Neural cell (in vitro differentiated cells): ENCODE data around the gene XBP1. TPM values are rescaled to one million over a fixed set of nuclear protein-coding genes. Genes with fewer than 3 reads are reported as not detected.

Source experiments
- H2AFZ ChIP-seq: fragments of 200-600, 300-800 bp; sonication (generic), shearing (Covaris generic); 2 replicates; pipeline ENCODE4 v1.6.0; 2014; ENCODE audit warnings: low read depth, mild to moderate bottlenecking, antibody characterized with exemption, low read length, moderate library complexity
- H3F3A ChIP-seq: fragments of 200-600 bp; shearing (Covaris generic); 2 replicates; pipeline ENCODE4 v1.6.1; 2016; ENCODE audit warnings: mild to moderate bottlenecking, moderate library complexity, mixed read lengths, antibody characterized with exemption, low read length; ENCODE audit not compliant: insufficient read depth, poor library complexity, severe bottlenecking
- H3K27ac ChIP-seq: fragments of 200-600, 300-800 bp; sonication (generic), shearing (Covaris generic); 2 replicates; pipeline ENCODE4 v1.5.1; 2014; ENCODE audit warnings: mild to moderate bottlenecking, low read length, moderate library complexity
- H3K27me3 ChIP-seq: fragments of 300-800, 200-600 bp; sonication (generic), shearing (Covaris generic); 2 replicates; pipeline ENCODE4 v1.6.0; 2014; ENCODE audit warnings: mild to moderate bottlenecking, low read depth, low read length, moderate library complexity; ENCODE audit not compliant: insufficient read depth
- H3K36me3 ChIP-seq: fragments of 300-800, 200-600 bp; sonication (generic), shearing (Covaris generic); 2 replicates; pipeline ENCODE4 v1.5.1; 2014; ENCODE audit warnings: mild to moderate bottlenecking, antibody characterized with exemption, low read length, moderate library complexity; ENCODE audit not compliant: insufficient read depth
- H3K4me2 ChIP-seq: fragments of 300-800, 200-600 bp; sonication (generic), shearing (Covaris generic); 2 replicates; pipeline ENCODE4 v1.6.0; 2014; ENCODE audit warnings: mild to moderate bottlenecking, low read length
- H3K4me3 ChIP-seq: fragments of 300-800, 200-600 bp; sonication (generic), shearing (Covaris generic); 2 replicates; pipeline ENCODE4 v1.5.1; 2014; ENCODE audit warnings: mild to moderate bottlenecking, low read length, moderate library complexity
- H3K79me2 ChIP-seq: fragments of 200-600 bp; shearing (Covaris generic); replicated peaks from 2 replicates; pipeline ENCODE4 v1.6.0; 2014; ENCODE audit warnings: mild to moderate bottlenecking, low read length, moderate library complexity; ENCODE audit not compliant: insufficient read depth
- H3K9ac ChIP-seq: fragments of 300-800, 200-600 bp; sonication (generic), shearing (Covaris generic); 2 replicates; pipeline ENCODE4 v1.6.1; 2016; ENCODE audit warnings: mild to moderate bottlenecking, low read length, mixed read lengths
- H3K9me2 ChIP-seq: fragments of 200-600 bp; shearing (Covaris generic); 2 replicates; pipeline ENCODE4 v1.6.1; 2016; ENCODE audit warnings: mild to moderate bottlenecking, low read length, mixed read lengths; ENCODE audit not compliant: insufficient read depth
- H3K9me3 ChIP-seq: fragments of 200-600, 300-800 bp; sonication (generic), shearing (Covaris generic); 2 replicates; pipeline ENCODE4 v1.6.1; 2016; ENCODE audit warnings: mild to moderate bottlenecking, mixed run types, low read length, moderate library complexity, mixed read lengths
- H4K20me1 ChIP-seq: fragments of 200-600 bp; shearing (Covaris generic); 2 replicates; pipeline ENCODE4 v1.6.1; 2016; ENCODE audit warnings: mild to moderate bottlenecking, mixed run types; ENCODE audit not compliant: insufficient read depth
- EP300 ChIP-seq: fragments of 450-650 bp; conservative IDR thresholded peaks from 2 replicates; pipeline ENCODE4 v1.6.1; 2014; ENCODE audit warnings: antibody characterized with exemption, mild to moderate bottlenecking, moderate library complexity; ENCODE audit not compliant: poor library complexity, severe bottlenecking
- EZH2 ChIP-seq: fragments of 200-600, 300-800 bp; shearing (Covaris generic), sonication (generic); IDR thresholded peaks from 2 replicates; pipeline ENCODE4 v1.6.1; 2014; ENCODE audit warnings: antibody characterized with exemption, low read length, borderline replicate concordance, mild to moderate bottlenecking; ENCODE audit not compliant: insufficient read depth, poor library complexity, severe bottlenecking
- MXI1 ChIP-seq: fragments of 450-650 bp; conservative IDR thresholded peaks from 2 replicates; pipeline ENCODE4 v1.6.1; 2014; ENCODE audit warnings: antibody characterized with exemption, mild to moderate bottlenecking; ENCODE audit not compliant: poor library complexity, severe bottlenecking
- POLR2AphosphoS5 ChIP-seq: IDR thresholded peaks from 2 replicates; pipeline ENCODE4 v1.6.1; 2012
- RAD21 ChIP-seq: fragments of 450-650 bp; conservative IDR thresholded peaks from 2 replicates; pipeline ENCODE4 v1.6.1; 2014; ENCODE audit warnings: antibody characterized with exemption, mild to moderate bottlenecking, moderate library complexity
- SMC3 ChIP-seq: fragments of 450-650 bp; conservative IDR thresholded peaks from 2 replicates; pipeline ENCODE4 v1.6.1; 2014; ENCODE audit warnings: antibody characterized with exemption, mild to moderate bottlenecking, moderate library complexity; ENCODE audit not compliant: poor library complexity
- TAF1 ChIP-seq: IDR thresholded peaks from 2 replicates; pipeline ENCODE4 v1.6.1; 2012; ENCODE audit warnings: low read depth
- polyA plus RNA-seq: library from polyadenylated mRNA; depleted of rRNA; stranded (reverse); fragments of >200 nt; gene quantifications from 2 replicates; pipeline ENCODE4 v1.2.3, GENCODE V29; 2014
- TF ChIP-seq, protein P1 (sequence below): fragments of 450-650 bp; IDR thresholded peaks from 2 replicates; pipeline ENCODE4 v1.5.1; 2014; ENCODE audit warnings: antibody characterized with exemption, mild to moderate bottlenecking, moderate library complexity; ENCODE audit not compliant: poor library complexity, severe bottlenecking
- TF ChIP-seq, protein P2 (sequence below): IDR thresholded peaks from 2 replicates; pipeline ENCODE4 v1.6.1; 2012; ENCODE audit warnings: borderline replicate concordance

Gene XBP1
- polyA plus RNA-seq, 1 donor from 2014 or later = 19.0 TPM

DNA sequence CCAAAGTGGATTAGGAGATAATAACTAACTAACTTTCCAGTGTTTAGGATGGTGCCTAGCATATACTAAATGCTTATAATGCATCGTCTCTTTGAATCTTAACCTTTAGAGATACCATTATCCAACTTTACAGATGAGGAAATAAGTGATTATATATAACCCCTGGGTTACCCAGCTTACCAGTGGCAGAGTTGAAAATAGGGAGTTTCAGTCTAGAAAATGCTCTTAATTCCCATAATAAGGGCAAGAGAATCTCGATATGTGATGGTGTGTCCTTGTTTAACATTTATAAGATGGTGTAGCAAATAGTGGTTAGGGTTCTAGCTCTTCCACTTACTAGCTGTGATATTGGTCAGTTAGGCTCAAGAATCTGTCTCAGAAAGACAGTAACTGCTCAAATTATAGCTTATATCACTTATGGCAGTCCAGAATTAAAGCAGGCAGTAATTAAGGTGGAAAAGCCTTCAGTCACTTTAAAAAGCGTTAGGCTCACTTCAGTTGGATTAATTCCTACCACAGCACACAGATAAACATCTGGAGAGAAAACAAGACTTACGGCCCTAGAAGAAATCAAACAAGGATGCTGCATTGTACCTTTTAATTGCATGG is 6.3 kb downstream of the XBP1 start:
- H3K79me2 ChIP-seq = peaks cover 6% of the 10 kb centered on the region
- no peak overlapping the region for H3K9ac ChIP-seq
- H4K20me1 ChIP-seq = no peaks in the 10 kb centered on the region

DNA sequence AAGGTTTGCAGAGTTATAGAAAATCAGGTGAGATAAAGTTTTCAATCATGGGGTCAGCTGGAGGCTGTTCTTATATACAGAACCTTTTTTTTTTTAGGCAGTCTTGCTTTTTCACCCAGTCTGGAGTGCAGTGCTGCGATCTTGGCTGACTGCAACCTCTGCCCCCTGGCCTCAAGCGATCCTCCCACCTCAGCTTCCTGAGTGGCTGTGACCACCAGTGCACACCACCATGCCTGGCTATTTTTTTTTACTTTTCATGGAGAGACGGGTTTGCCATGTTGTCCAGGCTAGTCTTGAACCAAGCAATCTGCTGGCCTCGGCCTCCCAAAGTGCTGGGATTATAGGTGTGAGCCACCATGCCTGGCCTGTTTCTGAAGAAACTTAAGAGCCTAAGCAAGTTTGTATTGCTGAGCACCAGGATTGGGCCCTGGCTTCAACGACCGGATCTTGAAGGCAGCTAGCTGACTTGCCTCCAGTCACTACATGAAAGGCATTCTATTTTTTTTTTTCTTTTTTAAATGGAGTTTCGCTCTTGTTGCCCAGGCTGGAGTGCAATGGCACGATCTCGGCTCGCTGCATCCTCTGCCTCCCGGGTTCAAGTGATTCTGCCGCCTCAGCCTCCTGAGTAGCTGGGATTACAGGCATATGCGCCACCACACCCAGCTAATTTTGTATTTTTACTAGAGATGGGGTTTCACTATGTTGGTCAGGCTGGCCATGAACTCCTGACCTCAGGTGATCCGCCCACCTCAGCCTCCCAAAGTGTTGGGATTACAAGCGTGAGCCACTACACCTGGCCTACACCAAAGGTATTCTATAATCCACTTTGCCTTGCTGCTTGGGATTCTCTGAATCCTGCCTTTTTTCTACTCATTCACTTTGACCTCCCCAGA is 7.6 kb downstream of the XBP1 start:
- Histone ChIP-seq H3K4me3 (no peak overlapping the region), H3F3A (no peaks in the 10 kb centered on the region), H4K20me1 (no peaks in the 10 kb centered on the region), H3K4me2 (no peak overlapping the region), H2AFZ (no peak overlapping the region), H3K79me2 (peaks cover under 1% of the 10 kb centered on the region), H3K9me2 (no peaks in the 10 kb centered on the region), H3K27ac (no peak overlapping the region), H3K27me3 (no peaks in the 10 kb centered on the region), H3K36me3 (no peaks in the 10 kb centered on the region), H3K9ac (no peak overlapping the region), H3K9me3 (no peaks in the 10 kb centered on the region)
- TF ChIP-seq, protein P1, sequence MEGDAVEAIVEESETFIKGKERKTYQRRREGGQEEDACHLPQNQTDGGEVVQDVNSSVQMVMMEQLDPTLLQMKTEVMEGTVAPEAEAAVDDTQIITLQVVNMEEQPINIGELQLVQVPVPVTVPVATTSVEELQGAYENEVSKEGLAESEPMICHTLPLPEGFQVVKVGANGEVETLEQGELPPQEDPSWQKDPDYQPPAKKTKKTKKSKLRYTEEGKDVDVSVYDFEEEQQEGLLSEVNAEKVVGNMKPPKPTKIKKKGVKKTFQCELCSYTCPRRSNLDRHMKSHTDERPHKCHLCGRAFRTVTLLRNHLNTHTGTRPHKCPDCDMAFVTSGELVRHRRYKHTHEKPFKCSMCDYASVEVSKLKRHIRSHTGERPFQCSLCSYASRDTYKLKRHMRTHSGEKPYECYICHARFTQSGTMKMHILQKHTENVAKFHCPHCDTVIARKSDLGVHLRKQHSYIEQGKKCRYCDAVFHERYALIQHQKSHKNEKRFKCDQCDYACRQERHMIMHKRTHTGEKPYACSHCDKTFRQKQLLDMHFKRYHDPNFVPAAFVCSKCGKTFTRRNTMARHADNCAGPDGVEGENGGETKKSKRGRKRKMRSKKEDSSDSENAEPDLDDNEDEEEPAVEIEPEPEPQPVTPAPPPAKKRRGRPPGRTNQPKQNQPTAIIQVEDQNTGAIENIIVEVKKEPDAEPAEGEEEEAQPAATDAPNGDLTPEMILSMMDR = no peak
- TF ChIP-seq SMC3 = no peak
- no peak for TF ChIP-seq MXI1
- TF ChIP-seq EP300 = no peak
- no peak for TF ChIP-seq RAD21
- TF ChIP-seq, protein P2, sequence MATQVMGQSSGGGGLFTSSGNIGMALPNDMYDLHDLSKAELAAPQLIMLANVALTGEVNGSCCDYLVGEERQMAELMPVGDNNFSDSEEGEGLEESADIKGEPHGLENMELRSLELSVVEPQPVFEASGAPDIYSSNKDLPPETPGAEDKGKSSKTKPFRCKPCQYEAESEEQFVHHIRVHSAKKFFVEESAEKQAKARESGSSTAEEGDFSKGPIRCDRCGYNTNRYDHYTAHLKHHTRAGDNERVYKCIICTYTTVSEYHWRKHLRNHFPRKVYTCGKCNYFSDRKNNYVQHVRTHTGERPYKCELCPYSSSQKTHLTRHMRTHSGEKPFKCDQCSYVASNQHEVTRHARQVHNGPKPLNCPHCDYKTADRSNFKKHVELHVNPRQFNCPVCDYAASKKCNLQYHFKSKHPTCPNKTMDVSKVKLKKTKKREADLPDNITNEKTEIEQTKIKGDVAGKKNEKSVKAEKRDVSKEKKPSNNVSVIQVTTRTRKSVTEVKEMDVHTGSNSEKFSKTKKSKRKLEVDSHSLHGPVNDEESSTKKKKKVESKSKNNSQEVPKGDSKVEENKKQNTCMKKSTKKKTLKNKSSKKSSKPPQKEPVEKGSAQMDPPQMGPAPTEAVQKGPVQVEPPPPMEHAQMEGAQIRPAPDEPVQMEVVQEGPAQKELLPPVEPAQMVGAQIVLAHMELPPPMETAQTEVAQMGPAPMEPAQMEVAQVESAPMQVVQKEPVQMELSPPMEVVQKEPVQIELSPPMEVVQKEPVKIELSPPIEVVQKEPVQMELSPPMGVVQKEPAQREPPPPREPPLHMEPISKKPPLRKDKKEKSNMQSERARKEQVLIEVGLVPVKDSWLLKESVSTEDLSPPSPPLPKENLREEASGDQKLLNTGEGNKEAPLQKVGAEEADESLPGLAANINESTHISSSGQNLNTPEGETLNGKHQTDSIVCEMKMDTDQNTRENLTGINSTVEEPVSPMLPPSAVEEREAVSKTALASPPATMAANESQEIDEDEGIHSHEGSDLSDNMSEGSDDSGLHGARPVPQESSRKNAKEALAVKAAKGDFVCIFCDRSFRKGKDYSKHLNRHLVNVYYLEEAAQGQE = no peak
- no peak for TF ChIP-seq TAF1

More for the DNA sequence above, 6.3 kb downstream of the XBP1 start:
- Histone ChIP-seq H3K27me3 (no peaks in the 10 kb centered on the region), H3K4me2 (no peak overlapping the region), H2AFZ (no peak overlapping the region), H3K4me3 (no peak overlapping the region), H3K27ac (no peak overlapping the region), H3K9me3 (no peaks in the 10 kb centered on the region), H3K36me3 (no peaks in the 10 kb centered on the region), H3F3A (no peaks in the 10 kb centered on the region), H3K9me2 (no peaks in the 10 kb centered on the region)
- TF ChIP-seq RAD21 = no peak
- TF ChIP-seq SMC3 = no peak
- no peak for TF ChIP-seq TAF1
- no peak for TF ChIP-seq EZH2
- no peak for TF ChIP-seq MXI1
- TF ChIP-seq, protein P2 = no peak
- no peak for TF ChIP-seq POLR2AphosphoS5
- TF ChIP-seq EP300 = no peak
- TF ChIP-seq, protein P1 = no peak
